ENCODE results near the gene BCL2.
A peak's percentile ranks its signal among the peaks of the same experiment; 100 is the strongest.
"Not testable (repeated sequence)": the region's sequence is repeated elsewhere in the genome, so short reads cannot be mapped to it uniquely, and the experiment has no call there.

The BCL2 gene

DNA sequence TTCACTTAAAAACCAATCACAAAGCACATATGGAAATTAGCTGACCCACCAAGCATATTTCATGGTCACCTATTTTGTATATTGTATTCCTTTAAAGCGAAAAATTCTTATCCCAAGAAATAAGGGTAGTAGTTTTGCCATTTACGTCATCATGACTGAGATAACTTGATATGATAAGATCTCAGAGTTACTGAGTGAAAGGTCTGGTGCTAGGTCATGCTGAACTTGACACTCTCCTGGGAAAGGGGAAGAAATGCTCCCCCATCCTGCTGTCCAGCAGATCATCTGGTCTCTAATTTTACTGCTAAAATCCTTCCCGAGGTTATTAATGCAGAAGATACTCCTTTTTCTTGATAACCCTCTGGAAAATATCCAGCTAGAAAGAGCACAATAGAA is 78.3 kb downstream of the BCL2 start:
- peaks cover 2 to 3% of the 10 kb centered on the region in 2 donors for H3K9me3 Mint-ChIP-seq
- peaks cover 50 to 73% of the 10 kb centered on the region in 2 donors for H3K36me3 Mint-ChIP-seq
- DNase-seq (no peak), ATAC-seq (replicated peaks) (no peak)
- H3K27me3 Mint-ChIP-seq = no peaks in the 10 kb centered on the region
- H3K4me3 Mint-ChIP-seq = no peak overlapping the region
- H3K27ac Mint-ChIP-seq = no peak overlapping the region
- peaks cover 10 to 44% of the 10 kb centered on the region in 2 donors for H3K4me1 Mint-ChIP-seq

DNA sequence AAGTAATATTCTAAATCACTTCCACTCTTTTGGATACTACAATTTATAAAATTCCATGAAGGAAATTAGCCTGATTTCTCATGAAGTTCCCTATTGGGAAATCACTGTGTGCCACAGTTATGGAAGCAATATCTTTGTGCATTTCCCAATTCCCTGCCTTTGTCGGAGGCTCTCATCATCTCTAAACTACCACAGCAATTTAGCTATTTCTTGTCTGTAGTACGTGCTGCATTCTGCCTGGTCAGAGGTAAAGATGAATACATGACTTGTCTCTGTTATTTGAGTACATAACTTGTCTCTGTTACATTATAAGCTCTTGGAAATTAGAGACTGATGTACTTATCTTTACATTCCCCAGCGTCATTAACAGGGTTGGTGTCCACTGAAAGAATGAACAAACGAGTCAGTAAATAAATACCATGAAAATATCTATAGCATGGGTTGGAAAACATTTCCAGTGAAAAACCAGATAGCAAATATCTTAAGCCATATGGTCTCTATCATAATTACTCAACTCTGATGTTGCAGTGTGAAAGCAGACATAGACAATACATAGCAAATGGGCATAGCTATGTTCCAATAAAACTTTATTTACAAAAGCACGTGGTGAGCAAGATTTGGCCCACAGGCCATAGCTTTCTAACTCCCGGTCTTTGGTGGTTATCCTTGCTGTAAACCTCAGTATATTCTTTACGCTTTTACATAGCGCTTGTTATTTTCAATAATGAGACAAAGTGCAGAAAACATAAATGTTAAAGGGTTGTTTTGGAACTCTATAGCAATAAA is 78.8 kb downstream of the BCL2 start:
- peaks cover 5 to 7% of the 10 kb centered on the region in 2 donors for H3K9me3 Mint-ChIP-seq
- peaks cover 13 to 45% of the 10 kb centered on the region in 2 donors for H3K4me1 Mint-ChIP-seq
- H3K36me3 Mint-ChIP-seq = peaks cover 53 to 73% of the 10 kb centered on the region in 2 donors
- no peaks in the 10 kb centered on the region for H3K27me3 Mint-ChIP-seq
- H3K27ac Mint-ChIP-seq = no peak overlapping the region
- no peak for DNase-seq
- H3K4me3 Mint-ChIP-seq = no peak overlapping the region
- ATAC-seq (replicated peaks) = no peak

DNA sequence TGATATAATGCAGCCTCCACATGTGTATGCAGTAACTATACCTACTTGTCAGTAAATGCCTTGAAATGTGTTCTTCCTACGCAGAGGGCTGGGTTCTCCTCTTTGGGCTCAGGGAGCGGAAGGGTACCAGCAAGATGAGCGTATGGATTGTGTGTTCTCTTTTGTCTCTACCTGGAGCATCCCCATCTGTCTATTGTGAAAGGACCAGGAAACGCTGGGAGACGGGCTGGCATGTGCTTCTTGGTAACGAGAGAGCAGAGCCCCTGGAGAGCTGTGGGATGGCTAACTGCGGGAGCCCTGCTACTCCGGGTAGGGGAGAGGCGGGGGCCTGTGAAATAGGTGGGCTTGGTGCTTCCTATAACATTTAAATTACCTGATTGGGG is 80.9 kb downstream of the BCL2 start:
- Mint-ChIP-seq H3K4me3 (no peak overlapping the region), H3K27me3 (no peaks in the 10 kb centered on the region), H3K9me3 (peaks cover 9 to 12% of the 10 kb centered on the region in 2 donors), H3K27ac (no peak overlapping the region), H3K36me3 (peaks cover 60 to 72% of the 10 kb centered on the region in 2 donors), H3K4me1 (peaks cover 15 to 46% of the 10 kb centered on the region in 2 donors)
- no peak for ATAC-seq (replicated peaks)
- no peak for DNase-seq

DNA sequence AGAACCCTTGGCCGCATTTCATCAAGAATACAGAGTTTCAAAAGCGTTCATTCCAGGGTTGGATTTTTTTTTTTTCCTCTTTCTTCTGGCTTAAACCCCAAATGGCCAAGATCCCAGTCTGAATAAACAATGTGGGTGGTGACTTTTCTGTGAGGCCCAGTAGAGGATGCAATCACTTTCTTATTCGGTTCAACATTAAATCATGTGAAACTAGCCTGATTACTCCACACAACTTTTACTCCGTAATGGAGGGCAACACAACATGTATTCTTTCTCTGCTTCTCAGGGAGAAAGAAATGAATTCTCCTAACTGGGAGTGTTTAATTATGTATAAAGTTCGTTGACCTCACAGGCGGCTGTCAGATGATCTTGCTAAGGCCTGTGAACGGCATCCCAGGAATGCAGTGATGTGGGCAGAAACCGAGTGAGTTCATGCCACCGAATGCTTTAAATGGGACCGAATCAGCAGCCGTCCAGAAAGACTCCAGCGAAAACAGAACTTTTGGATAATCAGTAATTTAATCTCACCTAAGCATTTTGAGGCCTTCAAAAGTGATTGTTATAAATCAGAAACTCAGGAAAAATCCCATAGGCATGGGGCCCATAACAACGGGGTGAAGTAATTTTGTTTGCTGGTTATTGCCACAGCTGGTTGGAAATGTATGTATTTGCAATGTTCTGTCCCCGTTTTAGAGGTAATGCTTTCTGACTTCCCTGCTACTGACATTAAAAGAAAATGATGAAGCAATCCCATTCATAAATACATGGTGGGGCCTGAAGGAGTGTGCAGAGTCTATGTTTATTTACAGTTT is 81.5 kb downstream of the BCL2 start:
- H3K9me3 Mint-ChIP-seq = peaks cover 9 to 12% of the 10 kb centered on the region in 2 donors
- peaks cover 60 to 72% of the 10 kb centered on the region in 2 donors for H3K36me3 Mint-ChIP-seq
- peaks cover 20 to 48% of the 10 kb centered on the region in 2 donors for H3K4me1 Mint-ChIP-seq
- ATAC-seq (replicated peaks) = no peak
- H3K27me3 Mint-ChIP-seq = no peaks in the 10 kb centered on the region
- DNase-seq = no peak
- no peak overlapping the region for H3K27ac Mint-ChIP-seq
- H3K4me3 Mint-ChIP-seq = no peak overlapping the region

DNA sequence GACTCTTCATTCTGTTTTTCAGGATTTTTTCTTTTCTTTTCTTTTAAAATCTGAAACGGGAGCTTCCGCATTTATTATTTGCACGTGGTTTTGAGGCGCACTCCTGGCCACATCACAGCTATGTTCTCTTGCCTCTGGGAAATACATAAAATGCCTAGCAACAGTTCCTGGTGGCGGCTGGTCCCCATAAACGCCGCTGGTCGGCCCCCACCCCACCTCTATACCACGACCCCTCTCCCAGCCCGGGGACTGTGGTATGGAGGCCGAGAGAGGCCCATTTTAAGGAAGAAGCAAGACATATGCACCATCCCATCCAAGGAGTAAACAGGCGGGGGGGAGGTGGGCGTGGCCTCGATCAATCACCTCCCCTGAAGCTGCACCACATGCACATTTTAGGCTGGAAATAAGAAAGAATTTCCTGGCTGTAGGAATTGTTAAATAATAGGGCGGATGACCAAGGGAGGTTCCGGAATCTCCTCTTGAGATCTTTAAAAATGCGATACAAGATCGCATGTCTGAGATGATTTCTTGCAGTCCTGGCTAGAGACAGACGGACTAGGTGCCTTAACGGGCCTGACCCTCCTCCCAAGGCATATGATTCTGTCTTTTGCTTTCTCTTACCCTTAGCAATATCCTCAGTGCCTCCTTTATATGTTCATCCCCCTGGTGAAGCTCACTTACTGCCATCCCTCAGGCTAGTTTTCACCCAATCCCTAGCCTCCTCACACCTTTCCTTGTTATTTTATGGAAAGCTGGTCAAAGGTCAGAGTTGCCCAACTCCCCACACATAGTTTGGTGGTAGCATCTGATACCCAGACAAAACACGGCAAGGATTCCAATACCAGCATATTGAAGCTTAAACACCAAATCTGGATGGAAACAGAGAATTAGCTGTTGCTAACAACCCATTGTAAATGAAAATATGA is 82.4 kb downstream of the BCL2 start:
- H3K36me3 Mint-ChIP-seq = peaks cover 53 to 66% of the 10 kb centered on the region in 2 donors
- peaks cover 24 to 48% of the 10 kb centered on the region in 2 donors for H3K4me1 Mint-ChIP-seq
- H3K4me3 Mint-ChIP-seq = no peak overlapping the region
- H3K27ac Mint-ChIP-seq = peak overlapping the region; percentile 73
- H3K27me3 Mint-ChIP-seq = no peaks in the 10 kb centered on the region
- H3K9me3 Mint-ChIP-seq = peaks cover 9 to 12% of the 10 kb centered on the region in 2 donors
- no peak for ATAC-seq (replicated peaks)
- DNase-seq = no peak

DNA sequence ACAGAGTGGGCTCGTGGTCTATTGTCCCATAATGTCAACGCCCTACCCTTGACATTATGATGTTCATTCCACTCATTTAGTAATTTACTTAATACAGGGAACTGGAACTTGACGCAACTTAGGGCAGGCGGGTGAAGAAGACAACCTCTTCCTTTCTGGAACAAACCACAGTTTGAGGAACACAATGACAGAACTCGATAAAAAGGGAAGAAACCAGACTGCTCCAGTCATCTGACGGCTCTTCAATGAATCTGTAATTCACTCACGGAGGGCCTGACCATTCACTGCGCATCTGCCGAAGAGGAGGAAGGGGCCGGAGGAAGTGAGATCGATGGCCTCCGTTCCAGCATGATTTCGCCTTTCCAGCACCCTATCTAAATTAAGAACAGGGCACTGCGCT is 83.2 kb downstream of the BCL2 start:
- H3K4me1 Mint-ChIP-seq = peaks cover 24 to 51% of the 10 kb centered on the region in 2 donors
- ATAC-seq (replicated peaks) (no peak), DNase-seq (no peak)
- peaks cover 51 to 58% of the 10 kb centered on the region in 2 donors for H3K36me3 Mint-ChIP-seq
- H3K4me3 Mint-ChIP-seq = no peak overlapping the region
- H3K27ac Mint-ChIP-seq = peak overlapping the region; percentile 5
- no peaks in the 10 kb centered on the region for H3K27me3 Mint-ChIP-seq
- peaks cover 9 to 12% of the 10 kb centered on the region in 2 donors for H3K9me3 Mint-ChIP-seq

DNA sequence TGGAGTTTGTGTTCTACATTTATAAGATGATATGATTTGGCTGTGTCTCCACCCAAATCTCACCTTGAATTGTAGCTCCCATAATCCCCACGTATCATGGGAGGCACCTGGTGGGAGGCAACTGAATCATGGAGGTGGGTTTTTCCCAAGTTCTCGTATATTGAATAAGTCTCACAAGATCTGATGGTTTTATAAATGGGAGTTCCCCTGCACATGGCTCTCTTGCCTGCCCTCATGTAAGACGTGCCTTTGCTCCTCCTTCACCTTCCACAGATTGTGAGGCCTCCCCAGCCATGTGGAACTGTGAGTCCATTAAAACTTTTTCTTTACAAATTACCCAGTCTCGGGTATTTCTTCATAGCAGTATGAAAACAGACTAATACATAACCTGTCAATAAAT is 83.6 kb downstream of the BCL2 start:
- not testable (repeated sequence) for H3K27me3 Mint-ChIP-seq, DNase-seq
- Mint-ChIP-seq H3K9me3 (peaks cover 9 to 12% of the 10 kb centered on the region in 2 donors), H3K27ac (peak overlapping the region; percentile 78), H3K4me1 (peaks cover 26 to 51% of the 10 kb centered on the region in 2 donors), H3K4me3 (peak overlapping the region in 1 of 2 donors; percentile 12), H3K36me3 (peaks cover 50 to 61% of the 10 kb centered on the region in 2 donors)
- ATAC-seq (replicated peaks) = peak in 1 of 2 donors; percentile 14

DNA sequence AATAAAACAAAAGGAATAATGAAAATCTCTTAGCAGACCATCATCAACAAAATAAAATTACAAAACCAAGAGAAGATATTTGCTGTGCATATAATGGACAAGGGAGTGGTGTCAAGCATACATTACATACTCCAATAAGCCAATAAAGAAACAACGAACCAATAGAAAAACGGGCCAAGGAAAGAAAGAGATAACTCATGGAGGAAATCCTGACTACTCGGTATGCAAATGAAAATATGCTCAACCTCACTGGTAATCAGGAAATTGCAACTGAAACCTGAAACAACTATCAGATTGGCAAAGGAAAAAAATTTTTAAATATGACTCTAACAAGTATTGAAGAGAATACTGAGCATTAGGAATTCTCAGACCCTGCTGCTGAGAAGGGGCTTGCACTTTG is 84.7 kb downstream of the BCL2 start:
- Mint-ChIP-seq H3K9me3 (peaks cover 9 to 12% of the 10 kb centered on the region in 2 donors), H3K36me3 (peaks cover 49 to 55% of the 10 kb centered on the region in 2 donors), H3K27ac (no peak overlapping the region), H3K4me3 (no peak overlapping the region), H3K4me1 (peaks cover 28 to 57% of the 10 kb centered on the region in 2 donors), H3K27me3 (no peaks in the 10 kb centered on the region)
- ATAC-seq (replicated peaks) (no peak), DNase-seq (no peak)

DNA sequence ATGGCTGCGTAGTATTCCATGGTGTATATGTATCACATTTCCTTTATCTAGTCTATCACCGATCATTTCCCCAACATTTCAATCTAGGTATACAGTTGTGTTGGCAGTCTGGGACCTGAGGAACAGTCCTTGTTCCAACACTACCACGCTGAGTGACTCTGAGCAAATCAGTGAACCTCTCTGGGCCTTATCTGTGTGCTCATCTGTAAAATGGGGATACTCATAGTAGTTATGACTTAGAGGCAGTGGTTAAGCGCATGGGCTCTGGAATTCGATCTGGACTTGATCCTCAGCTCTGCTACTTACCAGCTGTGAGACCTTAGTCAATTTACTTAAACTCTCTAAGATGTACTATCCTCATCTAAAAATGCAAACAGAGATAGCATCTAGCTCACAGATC is 85.1 kb downstream of the BCL2 start:
- H3K9me3 Mint-ChIP-seq = peaks cover 9 to 15% of the 10 kb centered on the region in 2 donors
- H3K27me3 Mint-ChIP-seq = no peaks in the 10 kb centered on the region
- peaks cover 53 to 58% of the 10 kb centered on the region in 2 donors for H3K36me3 Mint-ChIP-seq
- no peak overlapping the region for H3K4me3 Mint-ChIP-seq
- DNase-seq (no peak), ATAC-seq (replicated peaks) (no peak)
- peak overlapping the region; percentile 65 for H3K27ac Mint-ChIP-seq
- H3K4me1 Mint-ChIP-seq = peaks cover 31 to 60% of the 10 kb centered on the region in 2 donors

DNA sequence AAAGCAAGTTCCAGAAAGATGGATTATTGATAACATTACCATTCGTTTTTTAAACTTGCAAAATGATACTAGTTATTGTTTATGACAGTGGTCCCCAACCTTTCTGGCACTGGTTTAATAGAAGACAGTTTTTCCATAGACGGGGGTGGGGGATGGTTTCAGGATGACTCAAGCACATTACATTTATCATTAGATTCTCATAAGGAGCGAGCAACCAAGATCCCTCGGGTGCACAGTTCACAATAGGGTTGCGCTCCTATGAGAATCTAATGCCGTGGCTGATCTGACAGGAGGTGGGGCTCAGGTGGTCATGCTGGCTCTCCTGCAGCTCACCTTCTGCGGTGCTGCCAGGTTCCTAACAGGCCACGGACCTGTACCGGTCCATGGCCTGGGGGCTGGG is 86.2 kb downstream of the BCL2 start:
- H3K36me3 Mint-ChIP-seq = peaks cover 54 to 60% of the 10 kb centered on the region in 2 donors
- peaks cover 31 to 62% of the 10 kb centered on the region in 2 donors for H3K4me1 Mint-ChIP-seq
- peak; percentile 45 to 59 for ATAC-seq (replicated peaks)
- no peaks in the 10 kb centered on the region for H3K27me3 Mint-ChIP-seq
- no peak overlapping the region for H3K27ac Mint-ChIP-seq
- peaks cover 9 to 16% of the 10 kb centered on the region in 2 donors for H3K9me3 Mint-ChIP-seq
- H3K4me3 Mint-ChIP-seq = no peak overlapping the region
- no peak for DNase-seq

DNA sequence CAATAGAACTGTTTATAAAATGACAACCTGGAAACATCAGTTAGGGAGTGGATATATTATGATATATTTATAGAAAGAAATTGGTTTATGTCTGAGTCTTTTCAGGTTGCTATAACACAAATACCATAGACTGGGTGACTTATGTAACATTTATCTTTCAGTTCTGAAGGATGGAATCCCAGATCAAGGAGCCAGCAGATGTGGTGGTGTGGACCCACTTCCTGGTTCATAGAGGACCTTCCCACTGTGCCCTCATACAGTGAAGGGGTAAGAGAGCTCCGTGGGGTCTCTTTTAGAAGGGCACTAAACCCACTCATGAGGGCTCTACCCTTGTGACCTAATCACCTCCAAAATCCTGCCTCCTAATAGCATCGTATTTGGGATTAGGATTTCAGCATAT is 86.7 kb downstream of the BCL2 start:
- DNase-seq = no peak
- ATAC-seq (replicated peaks) = no peak
- H3K9me3 Mint-ChIP-seq = peaks cover 9 to 16% of the 10 kb centered on the region in 2 donors
- H3K27ac Mint-ChIP-seq = peak overlapping the region; percentile 37
- no peak overlapping the region for H3K4me3 Mint-ChIP-seq
- H3K36me3 Mint-ChIP-seq = peaks cover 58 to 63% of the 10 kb centered on the region in 2 donors
- peaks cover 31 to 66% of the 10 kb centered on the region in 2 donors for H3K4me1 Mint-ChIP-seq
- no peaks in the 10 kb centered on the region for H3K27me3 Mint-ChIP-seq

DNA sequence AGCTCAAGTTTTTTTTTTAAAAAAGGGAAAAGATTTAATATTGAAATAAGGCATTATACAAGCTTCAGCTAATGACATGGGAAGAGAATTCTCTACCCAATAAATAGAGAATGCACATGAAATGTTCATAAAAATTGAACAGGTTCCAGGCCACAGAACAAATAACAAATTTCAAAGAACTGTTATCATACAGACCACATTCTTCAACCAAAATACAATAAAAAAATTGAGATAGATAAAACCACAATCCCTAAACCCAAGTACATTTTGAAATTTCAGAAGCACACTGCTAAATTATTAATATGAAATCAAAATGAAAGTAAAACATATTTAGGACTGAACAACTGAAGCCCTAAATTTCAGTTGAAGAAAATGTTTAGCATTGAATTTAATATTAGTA is 89.6 kb downstream of the BCL2 start:
- ATAC-seq (replicated peaks) (no peak), DNase-seq (no peak)
- peaks cover 9 to 12% of the 10 kb centered on the region in 2 donors for H3K9me3 Mint-ChIP-seq
- peaks cover 34 to 64% of the 10 kb centered on the region in 2 donors for H3K4me1 Mint-ChIP-seq
- H3K4me3 Mint-ChIP-seq = peak overlapping the region in 1 of 2 donors; percentile 35
- H3K36me3 Mint-ChIP-seq = peaks cover 50 to 66% of the 10 kb centered on the region in 2 donors
- no peaks in the 10 kb centered on the region for H3K27me3 Mint-ChIP-seq
- no peak overlapping the region for H3K27ac Mint-ChIP-seq

DNA sequence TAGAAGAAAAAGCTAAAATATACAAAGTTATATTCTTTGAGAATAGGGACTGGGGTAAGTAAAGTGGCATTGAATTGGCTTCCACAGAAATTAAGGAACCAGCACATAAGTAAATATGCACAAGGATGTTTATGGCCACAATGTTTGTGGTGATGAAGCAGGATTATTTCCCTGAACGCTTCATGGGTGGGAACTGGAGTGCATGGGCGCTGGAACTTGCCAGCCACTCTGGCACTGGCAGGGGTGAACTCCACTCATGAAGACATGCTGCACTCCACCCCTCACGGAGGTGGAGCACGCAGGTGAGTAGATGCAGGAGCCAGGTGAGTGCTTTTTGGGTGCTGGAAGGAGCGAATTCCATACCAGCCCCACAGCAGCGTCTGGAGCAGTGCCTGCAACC is 94.1 kb downstream of the BCL2 start:
- Mint-ChIP-seq H3K9me3 (peaks cover 8 to 10% of the 10 kb centered on the region in 2 donors), H3K27me3 (no peaks in the 10 kb centered on the region), H3K4me1 (peaks cover 38 to 72% of the 10 kb centered on the region in 2 donors), H3K36me3 (peaks cover 46 to 76% of the 10 kb centered on the region in 2 donors), H3K4me3 (no peak overlapping the region), H3K27ac (no peak overlapping the region)
- ATAC-seq (replicated peaks) (no peak), DNase-seq (no peak)

Data from stimulated activated naive B cell treated with anti-CD40 and anti-IgM and Interleukin-4, amounts not matched to agents 10 μg/mL and 1 μg/mL and 100 μg/mL, for 72 hours (primary cell).